ENCODE results near the gene TCF7L2. TPM values are rescaled to one million over a fixed set of nuclear protein-coding genes. Genes with fewer than 3 reads are reported as not detected.
"Not testable (repeated sequence)": the region's sequence is repeated elsewhere in the genome, so short reads cannot be mapped to it uniquely, and the experiment has no call there.

The TCF7L2 gene
- total RNA-seq, 1 experiment from 2014 or later, result 22.1 TPM

GRCh38 chr10:113056030-113056429, 106.0 kb downstream of the TCF7L2 start:
- Histone ChIP-seq H3K4me1 (peaks cover 66% of the 10 kb centered on the region), H3K27me3 (no peaks in the 10 kb centered on the region), H3K36me3 (no peaks in the 10 kb centered on the region; the same call in 1 of the 2 replicates), H3K4me3 (no peak overlapping the region), H3K27ac (peak overlapping the region; percentile 34), H3K9me3 (replicated peaks) (no peaks in the 10 kb centered on the region)
- DNase-seq, result no peak

GRCh38 chr10:113056441-113057021, 106.5 kb downstream of the TCF7L2 start:
- H3K4me1 ChIP-seq, result peaks cover 61% of the 10 kb centered on the region
- H3K36me3 ChIP-seq, result no peaks in the 10 kb centered on the region; the same call in 1 of the 2 replicates
- H3K9me3 ChIP-seq (replicated peaks), result no peaks in the 10 kb centered on the region
- H3K4me3 ChIP-seq, result no peak overlapping the region
- peak overlapping the region; percentile 34 for H3K27ac ChIP-seq
- H3K27me3 ChIP-seq, result no peaks in the 10 kb centered on the region
- DNase-seq, result peak; percentile 64 to 75

GRCh38 chr10:113057948-113058522, 108.0 kb downstream of the TCF7L2 start:
- Histone ChIP-seq H3K4me1 (peaks cover 63% of the 10 kb centered on the region), H3K27ac (peak overlapping the region; percentile 68), H3K36me3 (no peaks in the 10 kb centered on the region; the same call in 1 of the 2 replicates), H3K27me3 (no peaks in the 10 kb centered on the region), H3K4me3 (peak overlapping the region; percentile 27), H3K9me3 (replicated peaks) (no peaks in the 10 kb centered on the region)
- peak; percentile 23 to 63 for DNase-seq

DNA sequence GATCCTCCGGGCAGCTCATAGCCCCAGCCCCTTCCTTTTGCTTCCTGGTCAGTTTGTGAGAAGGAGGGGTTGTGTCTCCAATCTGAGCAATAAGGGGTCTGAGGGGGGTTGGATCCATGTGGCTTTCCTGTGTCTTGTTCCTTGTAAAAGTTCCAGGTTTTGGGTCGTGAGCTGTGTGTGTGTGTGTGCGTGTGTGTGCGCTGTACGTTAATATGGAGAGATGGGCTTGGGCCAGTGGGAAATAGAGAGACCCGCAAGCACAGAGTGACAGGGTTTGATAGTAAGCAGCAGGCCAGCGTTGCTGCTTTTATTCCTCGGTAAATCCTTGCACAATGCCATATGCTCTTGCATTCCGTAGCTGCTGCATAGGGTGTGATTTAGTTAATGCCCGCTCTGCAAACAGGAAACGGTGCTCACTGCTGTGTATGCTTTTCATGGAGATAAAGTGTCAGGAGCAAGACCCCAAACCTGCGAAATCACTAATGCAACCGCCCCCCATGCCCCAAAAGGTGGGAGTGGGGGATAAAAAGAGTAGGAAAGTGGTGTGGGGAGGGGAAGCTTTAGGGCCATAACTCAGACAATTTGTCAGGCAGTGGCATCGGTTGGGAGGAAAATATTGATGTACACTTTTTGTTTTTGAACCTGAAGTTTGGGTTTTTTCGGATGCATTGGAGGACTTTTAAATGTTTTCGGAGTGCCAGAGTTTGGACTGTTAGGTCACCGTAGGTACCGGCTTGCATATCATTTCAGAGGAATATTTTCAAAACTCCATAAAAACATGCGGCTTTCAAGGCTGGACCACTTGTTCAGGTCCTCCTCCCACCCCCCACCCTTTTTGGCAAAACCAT, 108.7 kb downstream of the TCF7L2 start:
- Histone ChIP-seq H3K27me3 (no peaks in the 10 kb centered on the region), H3K9me3 (replicated peaks) (no peaks in the 10 kb centered on the region), H3K27ac (peak overlapping the region; percentile 68), H3K4me1 (peaks cover 68% of the 10 kb centered on the region), H3K36me3 (no peaks in the 10 kb centered on the region; the same call in 1 of the 2 replicates), H3K4me3 (peak overlapping the region; percentile 27)
- peak; percentile 64 to 74 for DNase-seq

GRCh38 chr10:113059371-113059780, 109.3 kb downstream of the TCF7L2 start:
- peak overlapping the region; percentile 27 for H3K4me3 ChIP-seq
- H3K9me3 ChIP-seq (replicated peaks), result no peaks in the 10 kb centered on the region
- H3K27me3 ChIP-seq, result no peaks in the 10 kb centered on the region
- peak overlapping the region; percentile 68 for H3K27ac ChIP-seq
- DNase-seq, result peak; percentile 34 to 79
- H3K36me3 ChIP-seq, result no peaks in the 10 kb centered on the region; the same call in 1 of the 2 replicates
- H3K4me1 ChIP-seq, result peaks cover 65% of the 10 kb centered on the region

GRCh38 chr10:113060201-113061053, 110.4 kb downstream of the TCF7L2 start:
- Histone ChIP-seq H3K9me3 (replicated peaks) (no peaks in the 10 kb centered on the region), H3K36me3 (no peaks in the 10 kb centered on the region; the same call in 1 of the 2 replicates), H3K4me3 (no peak overlapping the region; the same call in 1 of the 2 replicates), H3K4me1 (peaks cover 65% of the 10 kb centered on the region), H3K27ac (peak overlapping the region; percentile 68), H3K27me3 (no peaks in the 10 kb centered on the region)
- DNase-seq, result peak; percentile 42 to 52

DNA sequence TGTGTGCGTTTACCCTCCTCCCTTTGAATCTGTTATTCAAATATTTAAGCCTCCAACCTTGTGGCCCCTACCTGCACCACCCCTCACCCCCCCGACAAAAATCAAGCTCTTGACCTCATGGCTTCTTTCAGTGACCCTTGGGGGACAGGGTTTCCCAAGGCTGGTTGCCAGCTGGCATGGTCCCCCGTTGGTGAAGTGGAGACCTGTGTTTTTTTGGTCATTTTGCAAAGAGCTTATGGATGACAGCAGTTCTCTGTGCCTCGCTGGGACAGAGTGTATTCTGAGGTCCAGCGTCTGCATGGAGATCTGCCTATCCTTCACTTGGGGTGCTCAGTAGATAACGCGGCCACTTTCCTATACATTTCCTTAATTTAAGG, 111.0 kb downstream of the TCF7L2 start:
- no peak overlapping the region for H3K4me3 ChIP-seq
- H3K27me3 ChIP-seq, result no peaks in the 10 kb centered on the region
- DNase-seq, result no peak
- peak overlapping the region; percentile 68; the same call in 1 of the 2 replicates for H3K27ac ChIP-seq
- H3K9me3 ChIP-seq (replicated peaks), result no peaks in the 10 kb centered on the region
- H3K4me1 ChIP-seq, result peaks cover 61% of the 10 kb centered on the region
- no peaks in the 10 kb centered on the region; the same call in 1 of the 2 replicates for H3K36me3 ChIP-seq

- peaks cover under 1% of the 10 kb centered on the region for H3K36me3 ChIP-seq
- no peaks in the 10 kb centered on the region for H3K9me3 ChIP-seq (replicated peaks)
- H3K27ac ChIP-seq, result no peak overlapping the region
- H3K4me1 ChIP-seq, result peaks cover 56% of the 10 kb centered on the region
- no peak overlapping the region for H3K4me3 ChIP-seq
- no peak for DNase-seq
- no peaks in the 10 kb centered on the region for H3K27me3 ChIP-seq
Measured at GRCh38 chr10:113061557-113061956, 111.5 kb downstream of the TCF7L2 start.

DNA sequence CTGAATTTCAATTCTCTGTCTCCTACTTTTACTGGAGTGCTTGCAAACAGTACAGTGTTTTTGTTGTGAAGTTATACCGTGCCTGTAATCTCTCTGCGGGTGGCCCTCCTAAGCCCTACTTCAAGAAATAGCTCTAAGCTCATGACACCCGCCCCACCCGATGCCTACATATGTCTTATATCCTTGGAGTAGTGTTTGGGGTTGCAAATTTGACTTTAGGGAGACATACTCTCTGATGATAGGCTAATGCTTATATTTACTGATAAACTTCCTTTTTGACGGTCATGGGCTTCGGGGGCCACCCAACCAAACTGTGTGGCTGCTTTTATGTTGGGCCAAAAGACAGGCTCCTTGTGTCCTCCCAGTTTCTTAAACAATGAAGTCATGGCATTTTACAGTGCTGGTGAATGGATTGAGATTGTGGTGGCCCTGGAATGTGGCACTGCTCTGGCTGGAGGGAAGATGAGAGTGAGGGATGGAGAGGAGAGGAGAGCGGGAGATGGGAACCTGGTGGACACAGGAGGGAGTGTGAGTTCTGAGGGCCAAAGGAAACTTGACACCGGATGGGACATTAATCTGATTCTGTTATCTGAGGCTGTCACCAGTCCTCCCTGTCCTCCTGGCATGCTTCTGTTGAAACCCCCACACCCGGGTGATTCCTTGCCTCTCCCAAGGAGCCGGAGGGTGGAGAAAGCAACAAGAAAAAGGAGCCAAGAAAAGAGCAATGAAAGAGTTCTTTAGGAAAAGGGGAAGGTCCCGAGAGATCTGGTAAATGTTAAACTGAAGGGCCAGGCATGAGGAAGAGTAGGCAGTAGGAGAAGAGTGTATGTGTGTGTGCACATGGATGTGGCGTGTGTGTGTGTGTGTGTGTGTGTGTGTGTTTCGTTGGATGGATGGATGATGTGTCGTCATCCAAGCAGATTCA, 113.3 kb downstream of the TCF7L2 start:
- H3K36me3 ChIP-seq, result peaks cover 5% of the 10 kb centered on the region
- no peaks in the 10 kb centered on the region for H3K27me3 ChIP-seq
- H3K4me3 ChIP-seq, result no peak overlapping the region
- peaks cover 40% of the 10 kb centered on the region for H3K4me1 ChIP-seq
- H3K27ac ChIP-seq, result peak overlapping the region; percentile 13; the same call in 1 of the 2 replicates
- DNase-seq, result peak; percentile 61 to 74
- no peaks in the 10 kb centered on the region for H3K9me3 ChIP-seq (replicated peaks)

GRCh38 chr10:113064039-113064438, 114.0 kb downstream of the TCF7L2 start:
- Histone ChIP-seq H3K27ac (no peak overlapping the region), H3K4me3 (no peak overlapping the region), H3K36me3 (peaks cover 5% of the 10 kb centered on the region), H3K27me3 (no peaks in the 10 kb centered on the region), H3K9me3 (replicated peaks) (no peaks in the 10 kb centered on the region), H3K4me1 (peaks cover 36% of the 10 kb centered on the region)
- no peak for DNase-seq

GRCh38 chr10:113066120-113066519, 116.1 kb downstream of the TCF7L2 start:
- not testable (repeated sequence) for H3K4me3 ChIP-seq; H3K9me3 ChIP-seq (replicated peaks); H3K27ac ChIP-seq; H3K27me3 ChIP-seq; DNase-seq
- peaks cover 18% of the 10 kb centered on the region for H3K4me1 ChIP-seq
- H3K36me3 ChIP-seq, result peaks cover 13% of the 10 kb centered on the region

GRCh38 chr10:113066561-113067312, 116.7 kb downstream of the TCF7L2 start:
- H3K4me1 ChIP-seq, result peaks cover 18% of the 10 kb centered on the region
- H3K9me3 ChIP-seq (replicated peaks), result no peaks in the 10 kb centered on the region
- no peak for DNase-seq
- H3K4me3 ChIP-seq, result no peak overlapping the region
- no peak overlapping the region for H3K27ac ChIP-seq
- peaks cover 16% of the 10 kb centered on the region for H3K36me3 ChIP-seq
- no peaks in the 10 kb centered on the region for H3K27me3 ChIP-seq

DNA sequence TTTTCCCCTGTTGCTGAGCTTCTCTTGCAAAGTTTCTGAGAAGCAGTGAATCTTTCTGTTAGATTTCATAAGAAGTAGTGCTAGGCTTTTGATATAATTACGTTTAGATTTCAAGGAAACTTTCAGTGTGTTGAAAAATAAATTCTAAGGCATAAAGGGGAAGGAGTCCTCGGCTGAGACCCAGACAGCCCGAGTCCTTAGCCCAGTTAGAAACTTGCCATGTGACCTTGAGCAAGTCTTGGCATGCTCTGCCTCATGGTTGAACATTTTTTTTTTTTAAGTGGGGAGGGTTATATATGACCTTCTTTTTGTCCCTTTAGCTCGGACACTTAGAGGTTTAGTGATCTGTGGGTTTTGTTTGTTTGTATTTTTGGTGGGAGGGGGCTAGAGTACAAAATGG, 117.5 kb downstream of the TCF7L2 start:
- Histone ChIP-seq H3K27me3 (no peaks in the 10 kb centered on the region), H3K27ac (no peak overlapping the region), H3K36me3 (peaks cover 16% of the 10 kb centered on the region), H3K4me1 (peaks cover 15% of the 10 kb centered on the region), H3K9me3 (replicated peaks) (no peaks in the 10 kb centered on the region), H3K4me3 (no peak overlapping the region)
- no peak for DNase-seq

All from SJCRH30 (cell line).